ENCODE measurements around the gene BOD1.

The BOD1 gene

DNA sequence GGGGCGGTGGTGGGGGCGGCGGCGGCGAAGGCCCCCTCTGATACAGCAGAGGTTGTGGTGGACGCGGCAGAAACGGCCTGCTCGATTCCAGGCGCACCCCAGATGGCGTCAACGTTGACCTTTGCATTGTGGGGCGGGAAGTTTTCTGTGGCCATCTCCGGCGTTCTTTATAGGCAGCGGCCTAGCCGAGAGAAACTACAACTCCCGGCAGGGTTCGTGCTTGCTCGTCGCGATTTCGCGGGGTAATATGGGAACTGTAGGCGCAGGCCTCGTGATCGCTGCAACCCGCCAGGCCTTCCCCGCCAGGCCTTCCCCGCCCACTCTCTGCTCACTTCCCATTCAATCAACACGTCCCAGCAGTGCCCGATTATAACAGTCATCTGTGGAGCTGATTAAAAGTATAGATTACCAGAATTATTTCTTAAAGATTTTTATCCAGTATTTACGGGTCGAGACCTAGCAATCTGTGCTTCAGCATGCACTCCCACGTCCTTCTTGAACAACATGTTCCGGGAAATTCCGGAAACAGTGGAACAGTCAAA is at the start of gene BOD1:
Gene BOD1, minus strand, starts transcription at position 74 of the 542 bp plus-strand sequence. CDS start 214 bp downstream, outside the sequence.
- peak; percentile 91 for DNase-seq (ENCODE audit: low read depth)

DNA sequence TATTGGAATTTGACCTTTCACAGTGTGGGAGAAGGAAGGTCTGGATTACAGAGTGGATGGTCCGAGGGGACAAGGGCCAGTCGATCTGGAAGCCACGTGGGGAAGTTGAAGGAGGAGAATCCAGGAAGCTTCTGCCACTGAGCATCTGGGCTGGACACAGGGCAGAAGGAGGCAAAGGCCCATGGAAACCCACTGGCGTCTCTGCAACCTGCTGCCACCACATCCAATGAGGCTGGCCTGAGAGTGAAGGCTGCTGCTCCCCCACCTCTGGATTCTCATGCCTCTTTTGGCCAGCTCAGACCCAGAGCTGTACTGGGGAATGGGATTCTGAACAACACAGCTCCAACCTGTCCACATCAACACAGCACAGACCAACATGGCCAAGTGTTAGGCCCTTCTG is 48.9 kb upstream of the BOD1 start:
- DNase-seq (ENCODE audit: low read depth), result no peak

DNA sequence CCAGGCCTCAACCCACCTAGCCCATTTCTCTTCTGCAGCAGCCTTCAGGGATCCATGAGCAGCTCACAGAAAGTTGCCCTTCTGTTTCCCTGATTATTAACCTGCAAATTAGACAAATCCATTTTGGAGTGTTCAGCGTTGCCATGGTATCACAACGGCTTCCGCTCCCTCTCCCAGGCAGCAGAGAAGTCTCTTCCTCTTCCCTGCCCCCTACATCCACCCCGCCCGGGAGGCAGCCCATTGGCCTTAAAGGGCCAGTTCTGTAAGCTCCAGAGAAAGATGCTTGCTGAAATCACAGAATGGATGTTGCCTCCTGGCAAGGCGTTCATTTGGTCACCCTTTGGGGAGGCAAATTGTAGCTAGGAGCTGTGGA is 47.7 kb upstream of the BOD1 start:
- no peak for DNase-seq (ENCODE audit: low read depth)

DNA sequence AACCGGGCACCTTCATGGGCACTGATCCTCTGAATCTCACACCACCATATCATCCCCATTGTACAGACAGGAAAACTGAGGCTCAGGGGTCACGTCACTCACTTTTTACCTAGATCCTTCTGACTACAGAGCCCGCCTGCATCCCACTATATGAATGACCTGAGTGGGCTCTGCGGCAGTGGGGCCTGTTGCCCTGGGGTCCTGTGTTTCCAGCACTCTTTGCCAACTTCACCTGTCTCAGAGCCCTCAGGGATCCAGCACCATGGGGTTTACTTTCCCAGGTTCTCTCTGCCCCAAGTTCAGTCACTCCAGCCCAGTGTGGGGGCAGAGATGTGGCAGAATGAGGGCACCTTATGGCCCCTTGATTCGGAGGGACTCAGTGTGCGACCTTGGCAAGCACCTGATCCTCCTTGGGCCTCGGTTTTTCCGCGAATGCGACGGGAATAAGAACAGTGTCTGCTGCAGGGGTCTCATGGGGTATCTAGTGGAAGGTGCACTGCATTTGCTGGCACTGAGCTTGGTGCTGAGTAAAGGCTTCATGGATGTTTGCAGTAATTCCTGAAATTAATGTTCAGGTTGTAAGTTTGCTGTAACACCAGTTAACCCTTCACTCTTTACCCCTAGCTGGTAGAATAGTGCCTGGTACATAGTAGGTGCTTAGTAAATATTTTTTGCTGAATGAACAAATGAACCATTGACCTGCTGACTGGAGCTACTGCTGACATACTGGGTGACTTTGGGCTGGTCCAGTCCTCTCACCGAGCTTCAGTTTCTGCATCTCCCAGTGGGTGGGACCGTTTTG is 47.1 kb upstream of the BOD1 start:
- DNase-seq (ENCODE audit: low read depth), result no peak

DNA sequence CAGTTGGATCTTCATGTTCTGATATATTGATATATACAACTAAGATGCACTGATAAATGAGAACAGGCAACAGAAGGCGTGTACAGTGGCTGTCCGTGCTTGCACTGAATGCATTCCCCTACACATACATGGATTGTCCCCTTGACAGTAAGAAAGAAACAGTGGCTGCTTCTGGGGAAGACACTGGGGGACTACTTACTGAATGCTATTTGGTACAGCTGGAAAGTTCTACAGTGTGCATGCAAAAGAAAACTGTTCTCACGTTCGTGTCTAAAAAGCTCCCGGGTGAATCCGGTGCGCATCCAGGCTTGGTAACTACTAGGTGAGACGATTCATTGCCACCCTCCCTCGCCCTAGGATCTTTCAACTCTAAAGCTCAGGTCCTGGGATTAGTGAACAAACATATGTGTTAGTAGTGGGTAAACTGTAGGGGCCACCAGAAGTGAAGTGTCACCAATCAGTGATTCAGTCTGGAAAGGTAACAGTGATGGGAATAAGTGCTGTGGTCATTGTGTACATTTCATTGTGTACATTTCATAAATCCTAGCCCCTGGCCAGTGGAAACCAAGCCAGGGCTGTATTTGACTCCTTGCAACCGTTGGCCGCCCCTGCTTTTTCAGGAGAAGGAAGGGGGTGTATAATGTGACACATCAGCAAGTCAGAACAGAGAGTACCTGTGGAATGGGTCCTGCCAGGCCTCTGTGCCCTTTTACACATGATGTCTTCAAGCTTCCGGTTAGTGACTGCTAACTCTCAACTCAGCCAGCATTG is 46.3 kb upstream of the BOD1 start:
- DNase-seq (ENCODE audit: low read depth), result no peak

DNA sequence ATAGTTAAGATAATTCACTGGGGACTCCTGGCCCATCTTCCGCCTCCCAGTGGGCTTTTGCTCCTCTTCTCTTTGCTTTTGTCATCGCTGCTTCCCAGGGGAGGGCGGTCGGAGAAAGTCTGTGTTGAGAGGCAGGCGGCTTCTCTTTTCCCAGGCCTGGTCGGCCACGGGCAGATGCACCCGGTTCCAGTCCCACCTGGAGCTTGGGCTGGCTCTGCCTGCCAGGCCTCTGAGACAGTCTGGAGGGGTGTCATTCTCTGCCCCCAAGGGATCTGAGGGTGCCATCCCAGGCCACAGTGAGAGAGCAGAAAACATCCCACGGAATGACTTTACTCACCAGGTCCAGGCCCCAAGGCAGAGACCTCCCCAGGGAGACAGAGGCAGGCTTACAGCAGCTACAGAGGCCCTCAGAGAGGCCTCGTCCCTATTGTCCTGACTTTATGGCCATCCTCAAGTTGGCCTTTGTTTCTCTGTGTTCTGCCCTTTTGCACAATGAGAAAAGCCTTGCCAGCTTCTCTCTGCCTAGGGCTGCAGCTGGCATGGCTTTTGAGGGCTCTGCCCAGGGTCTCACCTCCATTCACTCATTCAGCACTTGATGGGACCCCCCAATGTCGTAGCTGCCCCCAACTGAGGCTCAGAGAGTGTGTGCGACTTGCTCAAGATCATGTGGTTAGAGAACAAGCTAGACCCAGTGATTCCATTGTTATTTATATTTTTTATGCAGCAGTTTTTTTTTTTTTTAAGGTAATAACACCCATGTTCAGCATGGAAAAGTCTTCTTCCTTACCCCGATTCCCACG is 44.2 kb upstream of the BOD1 start:
- no peak for DNase-seq (ENCODE audit: low read depth)

DNA sequence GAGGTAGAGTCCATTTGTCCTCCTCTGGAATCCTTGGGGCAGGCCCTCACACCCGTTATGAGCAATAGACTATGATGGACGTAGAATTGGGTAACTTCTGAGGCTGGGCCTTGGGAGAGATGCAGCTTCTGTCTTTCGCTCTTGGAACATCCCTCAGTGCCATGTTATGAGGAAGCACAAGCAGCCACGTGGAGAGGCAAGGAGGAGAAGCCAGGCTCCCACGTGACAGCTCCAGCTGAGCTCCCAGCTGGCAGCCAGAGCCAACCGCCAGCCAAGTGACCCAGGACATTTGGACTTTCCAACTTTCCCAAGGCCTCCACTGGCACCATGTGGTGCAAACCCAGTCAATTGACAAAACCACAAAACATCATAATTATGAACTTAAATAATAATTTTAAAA is 43.0 kb upstream of the BOD1 start:
- no peak for DNase-seq (ENCODE audit: low read depth)

DNA sequence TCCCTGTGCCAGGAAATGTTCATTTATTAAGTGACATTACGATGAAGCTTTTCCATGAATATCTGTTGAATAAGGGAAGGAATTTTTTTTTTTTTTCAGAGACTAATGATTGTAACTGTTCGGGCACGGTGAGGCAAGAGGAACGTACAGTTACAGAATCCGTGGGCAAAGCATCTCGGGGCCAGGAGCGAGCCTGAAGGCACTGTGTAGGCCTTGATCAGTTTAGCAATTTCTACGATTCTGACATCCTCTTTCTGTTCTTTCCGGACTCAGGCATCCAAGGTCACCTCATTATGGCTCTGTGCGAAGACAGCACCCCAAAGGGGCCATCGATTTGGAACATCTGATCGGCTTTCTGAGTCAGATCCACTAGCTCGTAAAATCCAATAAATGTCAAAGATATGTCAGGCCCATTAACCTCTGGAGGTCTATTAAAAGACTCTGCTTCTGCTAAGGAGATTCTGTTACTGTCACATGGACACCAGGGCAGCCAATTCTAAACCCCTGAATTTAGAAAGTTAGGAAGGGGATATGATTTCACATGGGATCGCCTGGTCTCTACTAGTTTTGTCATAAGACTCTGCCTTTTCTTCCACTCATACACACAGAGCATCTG is 41.4 kb upstream of the BOD1 start:
- DNase-seq (ENCODE audit: low read depth), result no peak

DNA sequence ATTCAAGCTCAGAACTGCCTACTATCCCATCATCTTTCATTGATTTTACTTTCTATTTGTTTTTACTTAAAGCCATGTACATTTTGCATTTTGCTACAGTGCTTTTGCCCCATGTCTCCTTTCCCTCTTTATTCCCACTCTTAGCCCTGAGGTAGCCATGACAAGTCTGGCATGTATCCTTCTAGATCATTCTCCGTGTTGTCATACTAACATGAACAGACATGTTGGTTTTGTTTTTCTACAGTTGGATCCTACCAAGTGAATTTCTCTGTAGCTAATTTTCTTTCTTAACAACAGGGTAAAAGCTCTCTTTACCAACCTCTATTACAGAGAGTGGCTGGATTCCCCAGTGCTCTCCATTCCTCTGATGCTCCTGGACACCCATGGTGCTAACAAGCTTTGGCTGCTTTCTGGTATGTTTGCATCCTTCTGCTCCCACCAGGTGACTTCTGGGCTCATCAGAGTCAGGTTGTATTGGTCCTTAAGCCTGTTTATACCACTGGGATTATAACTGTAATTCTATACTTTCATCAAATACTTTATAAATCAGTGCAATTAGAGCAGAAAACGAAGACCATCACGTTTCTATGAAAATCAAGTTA is 38.8 kb upstream of the BOD1 start:
- no peak for DNase-seq (ENCODE audit: low read depth)

DNA sequence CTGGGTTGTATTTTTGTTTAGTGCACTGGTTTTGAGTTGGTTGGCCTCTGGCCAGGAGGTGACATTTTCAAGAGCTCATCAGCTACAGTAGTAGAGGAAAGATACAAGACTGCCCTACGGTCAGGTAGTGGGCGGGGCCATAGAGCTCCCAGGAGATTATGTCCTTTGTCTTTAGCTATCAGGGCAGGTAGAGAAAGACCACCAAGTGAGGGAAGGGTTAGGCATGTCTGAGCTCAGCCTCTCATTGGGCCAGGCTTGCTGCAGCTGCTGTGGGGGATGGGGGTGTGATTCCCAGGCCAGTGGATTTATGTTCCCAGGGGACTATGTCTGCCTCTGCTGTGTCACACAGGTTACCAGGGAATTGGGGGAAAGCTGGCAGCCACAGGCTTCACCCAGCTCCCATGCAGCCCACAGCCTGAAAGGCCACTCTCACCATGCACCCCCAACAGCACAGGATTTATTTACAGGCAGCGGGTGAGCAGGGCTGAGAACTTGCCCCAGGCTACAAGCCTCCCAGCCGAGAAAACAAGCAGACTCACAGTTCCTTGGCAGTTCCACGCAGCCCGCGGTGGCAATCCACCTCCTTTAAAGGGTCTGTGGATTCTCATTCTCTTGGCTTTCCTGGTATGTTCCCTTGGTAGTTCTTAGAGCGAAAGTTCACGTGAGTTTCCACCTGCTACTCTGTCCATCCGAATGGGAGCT is 37.5 kb upstream of the BOD1 start:
- no peak for DNase-seq (ENCODE audit: low read depth)

DNA sequence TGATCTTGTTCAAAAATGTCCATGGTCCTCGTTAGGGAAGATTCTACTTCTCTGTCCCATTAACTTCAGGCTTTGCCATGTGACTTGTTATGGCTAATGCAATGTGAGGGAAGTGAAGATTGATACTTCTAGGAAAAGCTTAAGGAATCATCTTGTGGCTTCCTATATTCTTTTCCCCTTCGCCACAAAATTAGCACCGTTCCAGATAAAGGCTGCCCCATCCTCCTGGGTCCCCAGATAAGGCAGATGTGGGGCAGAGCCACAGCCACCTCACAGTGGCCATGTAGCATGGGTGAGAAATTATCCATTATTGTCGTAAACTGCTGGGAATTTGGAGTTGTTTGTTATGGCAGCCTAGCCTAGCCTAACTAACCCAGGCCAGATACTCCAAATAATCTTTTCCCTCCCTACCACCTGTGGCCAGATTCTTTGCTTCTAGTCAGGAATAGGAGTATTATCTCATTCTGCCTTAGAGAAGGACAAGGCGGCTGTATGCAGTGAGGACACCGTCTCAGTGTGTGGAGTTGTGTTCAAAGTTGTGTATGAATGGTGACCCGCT is 31.9 kb upstream of the BOD1 start:
- DNase-seq (ENCODE audit: low read depth), result no peak

DNA sequence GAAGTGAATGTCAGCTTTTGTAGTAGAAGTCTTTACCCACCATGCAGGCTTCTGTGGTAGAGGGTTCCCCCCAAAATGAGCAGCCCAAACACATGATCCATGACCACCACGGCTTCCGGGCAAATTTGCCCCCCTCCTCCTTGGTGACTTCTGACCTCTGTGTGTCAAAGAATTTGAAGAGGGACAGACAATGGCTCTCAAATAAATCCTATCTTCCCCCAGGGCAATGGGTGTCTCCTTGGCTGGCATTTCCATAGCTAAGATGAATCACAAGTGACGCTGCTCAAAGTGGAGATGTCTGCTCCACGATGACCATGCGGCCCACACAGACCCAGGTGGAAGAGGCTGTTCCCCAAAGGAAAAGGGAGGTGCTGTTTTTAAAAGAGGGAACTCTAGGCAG is 30.2 kb upstream of the BOD1 start:
- no peak for DNase-seq (ENCODE audit: low read depth)

DNA sequence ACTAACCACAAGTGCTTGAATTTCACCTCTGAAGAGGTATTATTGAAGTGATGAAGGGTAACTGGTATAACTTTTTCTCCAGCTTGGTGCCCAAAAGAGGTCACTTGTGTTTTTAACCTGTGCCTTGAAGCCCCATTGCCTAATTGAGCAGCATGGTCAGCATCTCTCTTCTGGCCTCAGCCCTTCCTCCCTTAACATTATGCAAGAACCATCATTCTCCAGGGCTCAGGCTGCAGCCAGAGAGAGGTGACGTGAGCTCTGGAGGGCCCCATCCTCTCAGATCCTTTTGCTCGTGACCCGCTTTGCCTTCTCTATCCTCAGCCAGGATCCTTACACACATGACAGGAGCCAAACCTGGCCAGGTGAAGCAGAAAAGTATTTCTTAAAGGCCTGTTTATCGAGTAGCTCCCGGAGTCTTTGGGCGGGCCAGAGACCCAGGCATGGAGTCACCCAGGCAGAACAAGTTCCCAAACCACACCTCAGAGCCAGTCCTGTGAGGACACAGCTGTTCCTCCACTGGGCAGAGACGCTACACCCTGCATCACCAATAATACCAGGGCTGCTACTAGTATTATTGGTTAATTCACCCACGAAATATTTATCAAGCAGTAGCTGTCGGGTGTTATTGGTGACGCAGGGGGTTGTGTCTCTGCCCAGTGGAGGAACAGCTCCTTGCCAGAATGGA is 29.6 kb upstream of the BOD1 start:
- DNase-seq (ENCODE audit: low read depth), result no peak

DNA sequence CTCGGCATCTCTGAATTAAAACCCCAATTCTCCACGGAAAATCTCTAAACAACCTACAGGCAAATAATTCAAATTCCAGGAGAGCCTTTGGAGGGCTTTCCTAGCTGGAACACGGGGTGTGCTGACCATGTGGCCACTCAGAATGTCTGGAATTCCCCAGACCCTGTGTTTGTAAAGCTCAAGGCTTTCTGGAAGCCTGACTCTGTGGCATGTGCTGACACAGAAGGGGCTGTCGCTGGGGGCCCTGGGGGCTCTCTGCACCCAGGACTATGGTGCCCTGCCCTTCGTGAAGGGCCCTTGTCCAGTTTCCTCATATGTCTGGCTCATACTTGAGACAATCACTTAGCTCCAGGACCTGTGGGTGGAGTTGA is 29.0 kb upstream of the BOD1 start:
- DNase-seq (ENCODE audit: low read depth), result no peak

DNA sequence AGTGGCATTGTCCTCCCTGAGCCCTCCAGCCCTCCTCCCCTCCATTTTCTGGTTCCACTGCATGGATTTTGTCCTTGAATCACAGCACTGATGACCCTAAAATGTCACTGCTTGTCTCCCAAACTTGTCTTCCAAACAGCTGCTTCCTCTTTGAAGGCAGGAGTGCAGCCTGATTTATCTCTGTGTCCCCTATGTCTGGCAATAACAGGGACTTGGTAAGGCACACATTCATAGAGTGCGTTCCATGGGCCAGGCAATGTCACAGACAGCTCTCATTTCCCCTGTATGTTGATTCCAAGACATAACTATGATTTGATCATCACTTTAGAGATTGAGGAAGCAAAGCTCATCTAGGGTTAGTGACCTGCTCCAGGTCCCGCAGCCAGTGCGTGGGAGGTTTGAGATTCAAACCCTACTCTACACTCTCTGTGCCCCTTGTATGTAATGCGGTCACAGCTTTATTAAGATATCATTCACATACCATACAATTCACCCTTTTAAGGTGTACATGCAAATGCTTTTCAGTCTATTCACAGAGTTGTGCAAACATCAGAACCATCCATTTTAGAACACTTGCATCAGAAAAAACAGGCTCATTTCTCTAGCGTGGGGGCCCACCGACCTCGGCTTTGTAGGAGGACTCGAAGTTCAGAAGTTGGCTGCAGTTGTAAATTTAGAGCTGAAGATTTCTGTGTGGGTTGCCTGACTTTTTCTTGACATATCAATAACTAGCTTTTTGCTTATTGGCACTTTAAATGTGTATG is 28.4 kb upstream of the BOD1 start:
- DNase-seq (ENCODE audit: low read depth), result no peak

DNA sequence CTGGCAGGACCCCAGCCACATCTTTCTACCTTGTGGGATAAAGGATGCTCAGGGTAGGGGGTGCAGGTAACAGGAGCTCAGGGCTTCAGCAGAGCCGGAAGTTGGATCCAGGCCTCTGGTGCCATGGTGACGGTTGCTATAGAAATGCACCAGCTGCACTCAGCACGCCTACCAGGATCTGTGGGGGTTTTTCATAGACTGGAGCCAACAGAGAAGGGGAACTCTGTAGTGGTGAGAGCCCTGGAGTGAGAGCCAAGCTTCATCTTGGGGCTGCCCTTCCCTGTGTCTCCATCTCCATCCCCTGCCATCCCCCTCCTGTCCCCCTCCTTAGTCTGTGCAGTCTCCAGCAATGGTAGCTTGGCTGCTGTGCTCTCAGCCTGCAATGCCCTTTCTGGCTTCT is 27.5 kb upstream of the BOD1 start:
- no peak for DNase-seq (ENCODE audit: low read depth)

DNA sequence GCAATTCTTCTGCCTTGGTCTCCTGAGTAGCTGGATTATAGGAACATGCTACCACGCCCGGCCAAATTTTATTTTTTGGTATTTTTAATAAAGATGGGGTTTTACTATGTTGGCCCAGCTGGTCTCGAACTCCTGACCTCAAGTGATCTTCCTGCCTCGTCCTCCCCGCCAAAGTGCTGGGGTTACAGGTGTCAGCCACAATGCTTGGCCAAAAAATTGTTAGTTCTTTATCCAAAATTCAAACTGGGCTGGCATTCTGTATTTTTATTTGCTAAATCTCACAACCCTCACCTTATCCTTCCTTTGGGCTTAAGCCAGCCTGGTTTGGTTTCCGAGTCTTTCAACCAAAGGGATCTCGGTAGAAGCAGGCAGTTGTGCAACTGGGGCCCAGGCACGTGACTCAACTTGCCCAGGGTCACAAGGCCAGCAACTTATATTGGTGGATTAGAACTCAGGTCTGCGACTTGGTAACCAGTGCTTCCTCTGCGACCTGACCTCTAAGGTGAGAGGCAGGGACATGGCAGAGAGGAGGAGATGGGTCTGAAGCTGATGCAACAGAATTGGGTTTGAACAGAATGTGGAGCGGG is 26.5 kb upstream of the BOD1 start:
- no peak for DNase-seq (ENCODE audit: low read depth)

DNA sequence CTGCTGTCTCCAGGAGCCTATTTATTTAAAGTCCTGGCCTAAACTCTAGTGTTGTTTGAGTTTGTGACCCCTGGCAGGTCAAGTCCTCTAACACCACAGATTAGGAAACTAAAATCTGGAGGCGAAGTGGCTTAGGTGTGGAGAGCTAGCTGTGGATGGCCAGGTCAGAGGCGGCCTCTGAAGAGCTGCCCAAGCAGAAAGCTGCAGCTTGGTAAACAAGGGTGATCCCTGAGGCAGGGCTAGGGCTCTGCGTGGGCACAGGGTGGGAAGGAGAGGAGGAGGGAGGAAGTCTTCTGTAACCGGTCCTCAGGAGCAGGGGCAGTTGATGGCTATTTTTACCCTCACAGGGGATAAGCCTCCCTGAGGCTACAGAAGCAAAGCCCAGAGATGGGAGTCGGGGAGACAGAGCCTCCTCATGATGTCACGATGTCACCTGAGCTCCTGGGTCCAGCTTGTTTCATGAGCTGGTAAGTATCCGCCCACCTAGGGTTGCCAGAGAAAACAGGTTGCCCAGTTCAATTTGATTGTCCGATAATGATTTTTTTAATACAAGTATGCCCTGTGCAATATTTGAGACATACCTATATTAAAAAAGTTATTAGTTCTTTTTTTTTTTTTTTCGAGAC is 25.9 kb upstream of the BOD1 start:
- no peak for DNase-seq (ENCODE audit: low read depth)

All from stimulated activated CD8-positive, alpha-beta memory T cell treated with anti-CD3 and anti-CD28 coated beads, Interleukin-4, amount 100 ng/mL, for 24 hours (primary cell).